Measurements from ENCODE around the gene SAMD14. TPM values are rescaled to one million over a fixed set of nuclear protein-coding genes. Genes with fewer than 3 reads are reported as not detected.
"Not testable (repeated sequence)": the region's sequence is repeated elsewhere in the genome, so short reads cannot be mapped to it uniquely, and the experiment has no call there.

Gene SAMD14
- total RNA-seq, 1 experiment from 2014 or later = 5.9 TPM

- no peaks in the 10 kb centered on the region for H3K9me3 Mint-ChIP-seq
- peaks cover 15% of the 10 kb centered on the region for H3K4me1 Mint-ChIP-seq
- ChIA-PET POLR2A (no interaction called here), CTCF (interaction anchor here (0.6 to 1.3 kb wide), 4 partner anchors 17 to 697 kb away, joined by 3 to 9 read pairs (median 3); no protein-coding TSS in a partner anchor)
- peaks cover 4% of the 10 kb centered on the region; the same call in 1 of the 2 replicates for H3K36me3 Mint-ChIP-seq
- no peak overlapping the region for H3K4me3 Mint-ChIP-seq
- H3K27ac Mint-ChIP-seq = no peak overlapping the region
- TF ChIP-seq CTCF (IDR thresholded peaks at IDR 0.05) (no peak), NR3C1 (CRISPR knock-in tag; conservative IDR thresholded peaks at IDR 0.05; ENCODE audit: low read depth) (no peak), SMAD4 (CRISPR knock-in tag; IDR thresholded peaks at IDR 0.05) (no peak), KAT7 (CRISPR knock-in tag; IDR thresholded peaks at IDR 0.05; ENCODE audit: borderline replicate concordance) (no peak), PRDM15 (CRISPR knock-in tag; IDR thresholded peaks at IDR 0.05) (no peak), IRF1 (CRISPR knock-in tag; IDR thresholded peaks at IDR 0.05) (no peak), ZNF263 (CRISPR knock-in tag; IDR thresholded peaks at IDR 0.05; ENCODE audit: low read depth) (no peak), JAZF1 (CRISPR knock-in tag; IDR thresholded peaks at IDR 0.05) (no peak), GRHL2 (CRISPR knock-in tag; IDR thresholded peaks at IDR 0.05; ENCODE audit: insufficient replicate concordance, severe bottlenecking) (no peak), GTF2I (CRISPR knock-in tag; conservative IDR thresholded peaks at IDR 0.05) (no peak), AR (CRISPR knock-in tag; IDR thresholded peaks at IDR 0.05) (no peak)
- H3K27me3 Mint-ChIP-seq (ENCODE audit: low read depth) = peaks cover 7% of the 10 kb centered on the region
- DNase-seq (ENCODE audit: low spot score) = no peak
- ATAC-seq = no peak
These were observed 67.4 kb downstream of the SAMD14 start for GRCh38 chr17:50062293-50063243.

- Mint-ChIP-seq H3K4me1 (peaks cover 23% of the 10 kb centered on the region), H3K27me3 (ENCODE audit: low read depth) (peaks cover 16% of the 10 kb centered on the region)
- H3K9me3 Mint-ChIP-seq; DNase-seq (ENCODE audit: low spot score); ATAC-seq; H3K36me3 Mint-ChIP-seq; H3K27ac Mint-ChIP-seq; POLR2A ChIA-PET; H3K4me3 Mint-ChIP-seq: not testable (repeated sequence)
- CTCF ChIA-PET = interaction anchor here (0.6 to 1.9 kb wide), 4 partner anchors 17 to 696 kb away, joined by 3 to 15 read pairs (median 6); no protein-coding TSS in a partner anchor
These were observed 68.3 kb downstream of the SAMD14 start for GRCh38 chr17:50061713-50062045.

Measured in WTC11 (cell line).